ENCODE measurements around the gene PPAT.

PPAT gene

GRCh38 chr4:56434599-56435139 lies 746 bp downstream of the PPAT start:
- peak; percentile 52 for DNase-seq (ENCODE audit: low spot score)

- no peak for DNase-seq (ENCODE audit: low spot score)
Measured at GRCh38 chr4:56433280-56433679, 2.1 kb downstream of the PPAT start.

GRCh38 chr4:56430203-56430602 lies 5.2 kb downstream of the PPAT start:
- no peak for DNase-seq (ENCODE audit: low spot score)

GRCh38 chr4:56427179-56427578 lies 8.2 kb downstream of the PPAT start:
- no peak for DNase-seq (ENCODE audit: low spot score)

- no peak for DNase-seq (ENCODE audit: low spot score)
Measured at GRCh38 chr4:56426273-56426672, 9.1 kb downstream of the PPAT start.

GRCh38 chr4:56425518-56425917 lies 9.9 kb downstream of the PPAT start:
- no peak for DNase-seq (ENCODE audit: low spot score)

- DNase-seq (ENCODE audit: low spot score): peak; percentile 32
Measured at GRCh38 chr4:56424697-56425514, 10.5 kb downstream of the PPAT start.

GRCh38 chr4:56424176-56424575 lies 11.2 kb downstream of the PPAT start:
- DNase-seq (ENCODE audit: low spot score): no peak

- DNase-seq (ENCODE audit: low spot score): no peak
Measured at GRCh38 chr4:56417396-56417795, 18.0 kb downstream of the PPAT start.

GRCh38 chr4:56416349-56416748 lies 19.1 kb downstream of the PPAT start:
- no peak for DNase-seq (ENCODE audit: low spot score)

GRCh38 chr4:56414135-56414670 lies 21.2 kb downstream of the PPAT start:
- DNase-seq (ENCODE audit: low spot score): no peak

- DNase-seq (ENCODE audit: low spot score): peak; percentile 46
Measured at GRCh38 chr4:56410247-56411062, 25.0 kb downstream of the PPAT start.

GRCh38 chr4:56409511-56410090 lies 25.8 kb downstream of the PPAT start:
- no peak for DNase-seq (ENCODE audit: low spot score)

- no peak for DNase-seq (ENCODE audit: low spot score)
Measured at GRCh38 chr4:56408978-56409377, 26.4 kb downstream of the PPAT start.

GRCh38 chr4:56406151-56406550 lies 29.3 kb downstream of the PPAT start:
- DNase-seq (ENCODE audit: low spot score): no peak

GRCh38 chr4:56405016-56405415 lies 30.4 kb downstream of the PPAT start:
- DNase-seq (ENCODE audit: low spot score): no peak

GRCh38 chr4:56400560-56400959 lies 34.9 kb downstream of the PPAT start:
- no peak for DNase-seq (ENCODE audit: low spot score)

GRCh38 chr4:56391270-56391669 lies 44.1 kb downstream of the PPAT start:
- DNase-seq (ENCODE audit: low spot score): no peak

- DNase-seq (ENCODE audit: low spot score): no peak
Measured at GRCh38 chr4:56389558-56389957, 45.9 kb downstream of the PPAT start.

GRCh38 chr4:56388306-56388705 lies 47.1 kb downstream of the PPAT start:
- DNase-seq (ENCODE audit: low spot score): no peak

- DNase-seq (ENCODE audit: low spot score): peak; percentile 96
Measured at GRCh38 chr4:56387023-56388001, 48.1 kb downstream of the PPAT start, which contains the start of gene AASDH. Gene AASDH (minus strand): TSS chr4:56387491. CDS start chr4:56384299, 3,192 bp downstream.
